Raji (cell line): ENCODE results near the gene BAZ1B.

Experiments used
- POLR2A ChIP-seq: IDR thresholded peaks from 2 replicates; pipeline ENCODE4 v1.6.1; 2011; ENCODE audit warnings: low read depth, low read length, control low read depth; ENCODE audit not compliant: insufficient read depth

The BAZ1B gene

DNA sequence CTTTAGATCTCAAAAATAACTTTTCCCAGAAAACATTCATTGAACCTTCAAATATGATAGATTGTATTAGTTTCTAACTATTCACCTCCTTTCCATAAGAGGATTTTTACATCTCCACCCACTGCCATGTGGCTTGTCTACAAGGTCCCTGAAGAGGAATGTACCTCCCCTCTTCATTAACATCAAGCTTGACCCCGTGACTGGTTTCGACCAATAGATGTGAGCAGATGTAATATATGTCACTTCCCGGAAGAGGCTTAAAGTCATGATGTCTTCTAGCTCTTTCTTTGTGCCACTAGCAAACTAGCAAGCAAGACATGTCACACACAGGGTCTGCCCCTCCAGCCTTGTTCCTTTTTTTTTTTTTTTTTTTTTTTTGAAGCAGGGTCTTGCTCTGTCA, 6.9 kb downstream of the BAZ1B start:
- no peak for TF ChIP-seq POLR2A

DNA sequence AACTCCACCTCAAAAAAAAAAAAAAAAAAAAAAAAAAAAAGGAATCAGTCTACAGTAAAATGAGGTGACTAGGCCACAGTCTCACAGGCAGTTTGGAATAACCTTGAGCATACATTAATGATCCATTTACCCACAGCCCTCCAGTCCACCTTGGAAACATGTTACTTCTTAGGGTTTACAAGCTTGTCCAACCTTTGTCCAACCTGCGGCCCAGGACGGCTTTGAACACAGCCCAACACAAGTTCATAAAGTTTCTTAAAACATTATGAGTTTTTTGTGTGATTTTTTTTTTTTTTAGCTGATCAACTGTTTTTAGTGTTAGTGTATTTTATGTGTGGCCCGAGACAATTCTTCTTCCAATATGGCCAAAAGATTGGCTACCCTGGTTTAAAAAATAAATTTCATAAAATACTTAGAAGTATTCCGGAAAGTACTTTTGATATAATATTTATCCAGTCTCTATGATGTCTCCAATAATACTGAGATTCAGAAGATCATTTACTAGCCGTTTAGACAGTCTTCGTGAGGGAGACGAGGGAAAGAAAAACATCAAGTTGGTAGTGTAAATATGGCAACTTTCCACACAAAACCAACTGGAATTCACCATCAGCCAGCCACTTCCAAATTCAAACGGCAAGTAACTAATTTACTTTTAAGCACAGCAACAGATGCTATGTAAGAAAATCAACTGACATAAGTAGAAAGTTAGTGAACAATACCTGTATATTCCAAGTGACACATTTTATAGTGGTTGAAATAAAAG, 9.9 kb downstream of the BAZ1B start:
- no peak for TF ChIP-seq POLR2A

DNA sequence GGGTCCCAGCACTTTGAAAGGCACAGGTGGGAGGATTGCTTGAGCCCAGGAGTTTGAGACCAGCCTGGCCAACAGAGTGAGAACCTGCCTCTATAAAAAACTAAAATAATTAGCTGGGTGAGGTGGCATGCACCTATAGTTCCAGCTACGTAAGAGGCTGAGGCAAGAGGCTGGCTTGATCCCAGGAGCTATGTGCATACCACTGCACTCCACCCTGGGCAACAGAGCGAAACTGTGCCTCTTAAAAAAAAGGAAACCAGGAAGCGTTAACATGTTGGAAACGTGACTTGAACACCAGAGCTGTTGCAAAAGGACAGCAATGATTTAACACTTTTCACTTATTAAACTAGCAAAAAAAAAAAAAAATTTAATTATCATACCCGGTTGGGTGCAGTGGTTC, 12.6 kb downstream of the BAZ1B start:
- no peak for TF ChIP-seq POLR2A

DNA sequence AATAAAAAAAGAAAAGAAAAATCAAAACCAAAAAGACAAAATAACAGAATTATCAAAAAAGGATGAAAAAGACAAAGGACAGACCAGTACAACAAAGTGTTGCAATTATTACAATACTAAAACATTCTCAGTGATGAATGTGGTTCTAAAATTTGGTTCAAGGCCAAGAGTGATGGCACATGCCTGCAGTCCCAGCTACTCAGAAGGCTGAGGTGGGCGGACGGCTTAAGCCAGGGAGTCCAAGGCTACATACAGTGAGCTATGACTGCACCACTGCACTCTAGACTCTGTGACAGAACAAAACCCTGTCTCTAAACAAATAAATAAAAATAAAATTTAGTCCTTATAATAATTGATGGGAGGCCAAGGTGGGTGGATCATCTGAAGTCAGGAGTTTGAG, 14.5 kb downstream of the BAZ1B start:
- no peak for TF ChIP-seq POLR2A

DNA sequence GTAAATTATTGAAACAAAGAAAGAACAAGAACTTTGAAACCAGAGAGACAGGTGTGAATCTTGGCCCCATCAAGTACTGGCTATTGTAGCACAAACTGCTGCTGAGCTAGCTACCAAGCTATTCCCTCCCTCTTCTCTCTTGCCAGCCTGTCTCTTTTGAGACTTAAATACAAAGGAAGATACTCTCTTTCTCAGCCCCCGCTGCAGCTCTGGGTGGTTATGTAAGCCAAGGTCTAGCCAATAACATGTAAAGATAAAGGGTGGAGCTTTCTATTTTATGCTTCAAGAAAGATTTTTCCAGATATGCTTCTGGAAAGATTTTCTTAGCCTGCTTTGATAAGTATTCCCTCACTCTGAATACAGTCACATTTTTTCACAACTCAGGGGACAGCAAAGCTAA, 17.2 kb downstream of the BAZ1B start:
- no peak for TF ChIP-seq POLR2A

DNA sequence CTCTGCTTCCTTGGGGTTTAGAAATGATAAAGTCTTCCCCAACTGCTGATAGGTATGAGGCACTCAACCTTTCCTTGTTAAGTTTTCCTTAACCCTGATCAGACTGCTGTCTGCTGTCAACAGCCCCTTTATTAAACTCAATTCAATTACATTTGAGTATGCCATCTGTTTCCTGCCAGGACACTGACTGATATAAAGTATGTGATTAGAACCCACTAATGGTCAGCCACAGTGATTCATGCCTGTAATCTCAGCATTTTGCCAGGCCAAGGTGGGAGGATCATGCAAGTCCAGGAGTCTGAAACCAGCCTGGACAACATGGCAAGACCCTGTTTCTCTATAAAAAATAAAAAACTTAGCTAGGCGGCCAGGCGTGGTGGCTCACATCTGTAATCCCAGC, 18.1 kb downstream of the BAZ1B start:
- TF ChIP-seq POLR2A: no peak

DNA sequence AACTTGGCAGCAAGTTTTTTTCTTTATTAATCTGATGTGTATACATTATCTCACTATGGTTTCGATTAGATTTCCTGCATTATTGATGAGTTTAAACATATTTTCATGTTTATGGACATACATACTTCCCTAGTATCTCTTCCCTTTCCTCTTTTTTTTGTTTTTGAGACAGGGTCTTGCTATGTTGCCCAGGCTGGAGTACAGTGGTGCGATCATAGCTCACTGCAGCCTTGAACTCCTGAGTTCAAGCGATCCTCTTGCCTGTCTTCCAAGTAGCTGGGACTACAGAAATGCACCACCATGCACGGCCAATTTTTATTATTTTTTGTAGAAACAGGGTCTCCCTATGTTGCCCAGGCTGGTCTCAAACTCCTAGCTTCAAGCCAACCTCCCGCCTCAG, 18.9 kb downstream of the BAZ1B start:
- no peak for TF ChIP-seq POLR2A

DNA sequence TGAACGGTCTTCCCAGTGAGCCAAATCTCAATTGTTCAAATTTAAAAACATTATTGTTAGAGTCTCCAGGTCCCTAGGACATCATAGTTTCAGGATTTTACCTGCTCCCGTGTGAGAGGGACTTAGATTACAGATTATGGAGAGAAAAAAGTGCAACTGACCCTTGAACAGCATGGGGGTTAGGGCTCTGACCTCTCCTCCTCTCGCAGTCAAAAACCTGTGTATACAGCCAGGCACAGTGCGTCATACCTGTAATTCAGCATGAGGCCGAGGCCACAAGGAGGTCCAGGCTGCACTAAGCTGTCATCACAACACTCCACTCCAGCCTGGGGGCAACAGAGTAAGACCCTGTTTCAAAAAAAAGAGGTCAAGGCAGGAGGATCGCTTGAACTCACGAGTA, 25.5 kb downstream of the BAZ1B start:
- TF ChIP-seq POLR2A: no peak

DNA sequence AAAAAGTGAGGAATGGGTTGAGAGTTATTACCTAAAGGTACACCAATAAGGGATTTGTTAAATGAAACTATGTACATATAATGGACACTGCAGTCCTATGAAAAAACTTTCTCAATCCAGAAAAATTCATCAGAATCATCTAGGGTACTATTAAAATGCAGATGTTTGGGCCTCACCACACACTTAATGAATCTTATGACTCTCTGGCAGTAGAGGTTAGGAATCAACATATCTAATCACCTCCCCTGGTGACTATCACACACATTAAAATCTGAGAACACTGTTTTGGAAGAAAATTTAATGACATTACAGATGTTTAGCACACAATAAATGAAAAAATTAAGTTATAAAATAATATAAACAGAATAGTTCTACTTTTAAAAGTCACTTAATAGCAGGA, 32.1 kb downstream of the BAZ1B start:
- TF ChIP-seq POLR2A: no peak

DNA sequence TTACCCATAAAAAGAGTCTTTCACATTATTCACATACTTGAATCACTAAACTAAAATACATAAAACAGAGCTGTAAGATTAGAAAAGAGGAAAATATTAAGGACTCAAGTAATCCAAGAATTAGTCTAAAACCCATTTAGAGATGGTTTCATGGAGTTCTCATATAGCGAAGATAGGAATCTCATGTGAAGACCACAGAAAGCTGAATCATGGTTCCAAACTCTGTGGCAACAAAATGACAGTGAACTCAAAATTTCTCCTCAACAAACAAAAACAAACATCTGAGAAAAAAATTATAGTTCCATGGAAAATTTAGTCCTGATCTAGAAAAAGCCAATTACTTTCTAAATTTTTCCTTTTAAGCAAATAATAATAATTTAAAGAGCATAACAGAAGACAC, 34.6 kb downstream of the BAZ1B start:
- no peak for TF ChIP-seq POLR2A

DNA sequence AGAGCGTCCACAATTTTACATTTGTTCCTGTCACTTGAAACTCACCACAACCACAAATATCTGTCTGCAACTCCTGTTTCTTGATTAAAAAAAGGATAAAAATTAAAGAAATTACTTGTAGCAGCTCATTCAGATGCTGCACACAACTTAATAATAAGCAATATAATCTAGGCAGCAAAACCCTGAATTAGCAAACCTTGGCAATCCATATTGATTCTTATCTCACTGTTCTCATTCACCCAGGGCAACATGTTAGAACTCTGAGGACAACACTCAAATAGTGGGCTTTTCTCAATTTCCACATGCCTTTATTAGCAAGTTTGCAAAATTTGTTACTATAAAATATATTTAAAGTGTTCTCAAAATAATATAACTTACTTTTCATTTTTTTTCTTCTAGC, 38.9 kb downstream of the BAZ1B start:
- no peak for TF ChIP-seq POLR2A

DNA sequence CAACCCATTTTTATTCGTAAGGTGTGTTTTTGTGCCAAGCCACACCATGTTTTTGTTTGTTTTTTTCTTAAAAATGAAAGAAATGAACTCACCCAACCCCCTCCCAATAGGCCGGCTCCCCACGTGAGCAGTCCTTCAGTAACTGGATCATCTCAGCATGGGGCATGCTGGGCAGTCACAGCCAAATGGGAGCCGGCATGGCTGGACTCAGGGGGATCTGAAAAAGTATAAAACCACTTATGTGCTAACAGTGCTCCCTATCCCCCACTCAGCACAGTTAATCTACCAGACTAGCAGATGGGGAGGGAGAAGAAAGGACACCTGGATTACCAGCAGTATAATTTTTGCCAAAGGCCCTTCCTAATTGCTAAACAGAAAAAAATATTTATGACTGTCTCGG, 39.3 kb downstream of the BAZ1B start:
- no peak for TF ChIP-seq POLR2A

DNA sequence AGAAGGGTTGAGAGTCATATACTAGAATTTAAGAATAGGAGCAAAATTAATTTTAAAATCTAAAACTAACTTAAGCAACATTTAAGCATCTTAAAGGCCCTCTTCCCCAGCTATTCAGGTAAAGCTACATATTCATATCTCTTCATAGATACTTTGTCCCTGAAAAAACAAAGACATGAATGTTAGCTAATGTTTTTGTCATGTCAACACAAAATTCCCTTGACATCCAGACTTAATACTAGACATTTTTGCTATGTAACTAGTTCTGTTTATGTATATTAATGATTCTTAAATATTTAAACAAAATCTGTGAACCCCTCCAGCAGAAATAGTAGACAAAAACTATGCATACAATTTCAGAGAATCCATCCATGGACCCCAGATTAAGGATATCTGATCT, 43.5 kb downstream of the BAZ1B start:
- TF ChIP-seq POLR2A: no peak

DNA sequence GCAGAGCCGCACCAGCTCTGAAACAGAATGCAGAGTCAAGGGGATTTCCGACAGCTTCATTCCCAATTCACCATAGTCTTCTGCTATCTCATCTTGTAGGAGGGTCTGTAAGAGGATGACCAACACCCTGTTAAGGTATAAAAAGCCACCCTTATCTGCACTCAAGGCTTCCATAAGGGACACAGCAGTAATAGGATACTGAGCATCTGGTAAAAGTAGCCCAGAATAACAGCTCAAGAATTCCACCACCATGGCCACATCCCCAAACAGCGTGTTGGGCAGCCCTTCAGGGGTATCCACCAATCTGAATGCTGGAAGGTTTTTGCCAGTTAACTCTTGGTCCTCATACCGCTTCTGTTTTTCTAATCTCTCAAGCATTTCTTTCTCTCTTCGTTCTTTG, 44.7 kb downstream of the BAZ1B start:
- no peak for TF ChIP-seq POLR2A

DNA sequence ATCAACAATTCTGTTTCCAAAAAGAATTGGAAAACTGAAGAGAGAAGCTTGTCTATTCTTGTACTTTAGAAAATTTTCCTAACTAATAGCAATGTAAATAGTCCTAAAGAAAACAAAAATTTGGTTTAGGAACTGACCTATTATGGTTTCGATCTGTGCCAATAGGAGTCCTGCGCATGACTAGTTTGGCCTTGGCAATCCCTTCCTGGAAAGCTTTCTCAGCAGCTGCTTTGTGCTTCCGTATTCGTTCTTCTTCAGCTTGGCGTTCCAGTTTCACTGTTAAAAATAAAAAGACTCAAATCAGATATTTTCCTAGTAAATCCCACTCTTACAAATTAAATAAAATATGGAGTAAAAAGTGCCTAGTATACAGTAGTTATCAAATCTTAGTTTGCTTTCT, 51.9 kb downstream of the BAZ1B start:
- no peak for TF ChIP-seq POLR2A

DNA sequence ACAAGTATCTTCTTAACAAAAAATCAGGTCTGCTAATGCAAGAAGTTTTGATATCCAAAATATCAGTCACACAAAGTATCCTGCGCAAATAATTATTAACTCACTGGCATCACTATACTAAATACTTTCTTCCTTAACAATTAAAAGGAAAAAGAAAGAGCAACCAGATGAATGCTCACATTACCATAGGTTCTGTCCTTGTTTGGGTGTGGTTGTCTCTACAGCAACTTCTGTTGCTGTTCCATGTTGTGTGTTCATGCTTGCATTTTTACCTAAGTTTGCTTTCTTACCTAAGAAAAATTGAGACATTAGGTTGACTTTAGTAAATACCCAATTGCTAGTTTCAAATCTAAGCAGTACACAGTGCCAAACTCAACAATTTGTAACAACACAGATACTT, 56.0 kb downstream of the BAZ1B start:
- no peak for TF ChIP-seq POLR2A

DNA sequence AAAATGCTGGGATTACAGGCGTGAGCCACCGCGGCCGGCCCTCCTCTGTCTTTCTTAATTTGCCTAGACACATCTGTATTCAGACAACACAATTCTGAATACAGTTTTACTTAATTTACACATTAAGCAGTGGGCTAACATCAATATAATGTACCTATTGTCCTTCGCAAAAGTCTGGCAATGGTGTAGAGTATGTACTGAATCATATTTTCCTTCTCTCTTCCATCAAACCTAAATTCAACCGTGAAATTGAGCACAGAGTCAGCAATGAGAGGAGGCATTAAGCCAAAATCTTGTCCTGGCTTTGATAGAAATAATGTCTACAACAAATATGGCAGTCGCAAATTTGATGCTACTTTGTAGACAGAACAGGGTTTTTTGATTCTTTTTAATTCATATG, 58.1 kb downstream of the BAZ1B start:
- TF ChIP-seq POLR2A: no peak
